NCI-H345 treated with DMSO at 0.1 percent for 48 hours (cell line): ENCODE results near the gene SYK.

ENCODE experiments used
- DNase-seq: peaks from one replicate; lab custom pipeline; 2025; ENCODE audit not compliant: unreplicated experiment; lab: John Stamatoyannopoulos, UW

The SYK gene

DNA sequence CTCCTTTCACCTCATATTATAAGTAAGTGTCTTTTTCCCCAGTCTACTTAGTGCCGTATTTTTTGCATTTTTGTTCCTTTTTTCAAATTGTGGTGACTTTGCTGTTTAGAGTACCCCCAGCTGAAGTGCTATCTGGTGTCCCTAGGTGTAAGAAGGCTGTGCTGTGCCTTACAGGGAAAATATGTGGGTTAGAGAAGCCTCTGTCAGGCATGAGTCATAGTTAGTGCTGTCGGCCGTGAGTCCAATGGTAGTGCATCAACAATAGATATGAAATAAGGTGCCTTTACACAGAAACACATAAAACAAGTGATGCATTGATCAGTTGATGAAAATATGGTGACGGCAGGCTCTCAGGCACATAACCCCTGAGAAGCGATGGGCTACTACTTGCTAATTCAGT, 20.1 kb downstream of the SYK start:
- no peak for DNase-seq

DNA sequence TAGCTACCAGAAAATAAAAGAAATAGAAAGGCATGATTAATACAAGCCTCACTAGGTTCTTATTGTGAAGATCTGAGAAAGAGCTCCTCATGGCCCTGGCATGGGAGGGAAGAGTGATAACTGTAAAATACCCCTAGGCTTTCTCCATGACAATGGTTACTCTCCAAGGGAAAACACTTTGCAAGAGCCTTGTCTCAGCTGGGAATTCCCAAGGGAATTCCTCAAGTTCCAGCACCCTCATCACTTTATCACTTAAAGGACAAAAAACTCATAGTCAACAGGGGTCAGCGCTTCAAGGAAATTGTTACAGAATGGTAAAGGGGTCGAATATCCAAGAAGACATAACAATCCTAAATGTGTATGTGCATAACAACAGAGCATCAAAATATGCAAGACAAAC, 21.2 kb downstream of the SYK start:
- no peak for DNase-seq

GRCh38 chr9:90825586-90825985, 24.0 kb downstream of the SYK start:
- DNase-seq, result no peak

DNA sequence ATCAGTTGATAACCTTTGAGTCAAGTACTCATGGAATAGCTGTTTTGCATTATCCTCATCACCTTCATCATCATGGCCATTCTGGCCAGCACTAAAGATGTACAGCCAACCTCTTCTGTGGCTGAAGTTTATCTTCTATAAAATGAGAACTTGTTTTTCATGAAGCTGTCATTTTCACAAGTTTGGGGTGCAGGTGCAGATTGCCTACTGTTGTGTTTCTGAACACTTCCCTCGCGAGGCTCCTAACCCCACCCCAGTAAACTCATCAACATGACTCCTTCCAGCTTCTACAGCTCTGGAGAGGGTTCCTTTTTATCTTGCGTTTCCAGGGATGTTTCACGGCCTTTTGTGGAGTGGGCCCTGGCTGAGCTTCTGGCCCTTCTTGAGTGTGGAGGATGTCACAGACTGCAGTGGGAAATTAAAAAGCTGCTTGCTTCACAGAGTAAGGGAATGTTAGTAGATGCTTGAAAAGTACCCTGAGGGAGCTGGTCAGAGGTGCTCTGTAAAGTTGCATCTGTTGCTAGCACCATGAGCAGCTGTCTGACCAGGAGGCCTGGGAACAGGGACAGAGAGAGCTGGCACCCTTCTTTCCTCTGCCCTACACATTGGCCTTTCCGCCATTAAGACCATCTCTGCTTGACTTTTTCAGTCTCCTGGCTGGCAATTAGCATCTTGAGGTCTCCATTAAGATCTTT, 24.9 kb downstream of the SYK start:
- no peak for DNase-seq

GRCh38 chr9:90827181-90827871, 25.7 kb downstream of the SYK start:
- DNase-seq, result no peak

- DNase-seq, result no peak
Measured at GRCh38 chr9:90830051-90830450, 28.4 kb downstream of the SYK start.

- DNase-seq, result no peak
Measured at GRCh38 chr9:90830977-90831376, 29.4 kb downstream of the SYK start.

- DNase-seq, result no peak
Measured at GRCh38 chr9:90832261-90832660, 30.6 kb downstream of the SYK start.

- DNase-seq, result no peak
Measured at GRCh38 chr9:90834828-90835595, 33.4 kb downstream of the SYK start.

DNA sequence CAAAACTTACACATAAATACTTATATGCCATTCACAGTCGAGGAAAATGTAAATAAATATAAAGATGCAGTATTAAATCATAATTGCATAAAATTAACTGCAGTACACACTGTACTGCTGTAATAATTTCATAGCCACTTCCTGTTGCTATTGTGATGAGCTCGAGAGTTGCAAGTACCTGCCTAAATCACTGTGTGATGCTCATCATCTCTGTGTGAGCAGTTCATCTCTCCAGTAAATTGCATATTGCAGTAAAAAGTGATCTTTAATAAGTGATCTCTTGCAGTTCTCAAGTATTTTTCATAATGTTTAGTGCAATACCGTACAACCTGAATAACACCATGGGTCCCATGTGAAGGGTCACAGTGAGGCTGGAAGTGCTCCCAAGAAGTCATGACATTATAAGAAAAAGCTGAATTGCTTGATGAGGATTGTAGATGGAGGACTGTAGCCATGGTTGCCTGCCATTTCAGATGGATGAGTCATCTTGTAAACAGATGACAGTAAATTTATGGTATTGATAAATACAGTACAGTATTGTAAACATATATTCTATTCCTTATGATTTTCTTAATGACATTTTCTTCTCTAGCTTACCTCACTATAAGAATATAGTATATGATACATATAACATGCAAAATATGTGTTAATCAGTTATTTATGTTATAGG, 34.9 kb downstream of the SYK start:
- no peak for DNase-seq

- no peak for DNase-seq
Measured at GRCh38 chr9:90838098-90838497, 36.5 kb downstream of the SYK start.

DNA sequence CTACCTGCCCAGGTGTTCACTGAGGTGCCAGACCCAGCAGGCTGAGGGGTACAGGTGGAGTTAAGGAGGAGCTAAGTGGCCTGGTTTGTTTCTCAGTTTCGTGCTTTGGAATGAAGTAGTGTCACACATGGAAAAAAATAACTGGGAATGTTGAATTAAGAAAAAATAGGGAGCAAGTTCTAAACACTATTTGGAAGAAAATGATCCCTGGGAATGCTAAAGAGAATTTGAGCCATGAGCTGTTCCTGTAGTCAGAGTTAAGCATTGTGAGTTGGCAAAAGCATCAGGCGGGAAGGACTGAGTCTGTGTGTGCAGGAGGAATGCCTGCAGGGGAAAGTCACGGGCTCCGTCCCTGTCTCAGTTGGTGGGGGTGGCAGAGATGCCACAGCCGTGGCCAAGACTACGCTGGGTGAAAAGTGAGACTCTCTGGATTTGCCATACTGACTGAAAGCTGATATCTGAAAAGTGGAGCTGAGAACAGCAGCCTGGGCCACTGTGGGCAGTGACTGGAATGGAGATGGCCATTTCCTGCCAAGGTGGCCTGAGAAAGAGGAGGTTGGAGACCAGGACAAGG, 37.0 kb downstream of the SYK start:
- no peak for DNase-seq

- DNase-seq, result no peak
Measured at GRCh38 chr9:90839183-90839728, 37.6 kb downstream of the SYK start.

DNA sequence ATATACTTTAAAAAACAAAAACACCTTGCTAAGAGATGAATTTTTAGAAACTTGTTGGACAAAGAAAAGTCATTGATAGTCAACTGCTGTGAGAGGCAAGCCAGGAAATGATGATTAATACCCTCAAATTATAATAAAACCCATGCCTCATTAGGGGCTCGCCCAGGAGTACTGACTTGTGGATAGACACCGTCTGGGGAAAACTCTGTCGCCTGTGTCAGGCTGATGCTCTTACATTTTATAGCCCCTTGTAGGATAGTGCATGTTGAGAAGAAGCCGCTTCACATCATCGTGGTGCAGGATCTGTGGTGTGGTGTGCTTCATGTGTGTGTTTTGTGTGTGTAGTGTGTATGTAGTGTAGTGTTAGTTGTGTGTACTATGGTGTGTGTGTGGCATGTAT, 39.1 kb downstream of the SYK start:
- DNase-seq, result no peak

- DNase-seq, result no peak
Measured at GRCh38 chr9:90841213-90841612, 39.6 kb downstream of the SYK start.

DNA sequence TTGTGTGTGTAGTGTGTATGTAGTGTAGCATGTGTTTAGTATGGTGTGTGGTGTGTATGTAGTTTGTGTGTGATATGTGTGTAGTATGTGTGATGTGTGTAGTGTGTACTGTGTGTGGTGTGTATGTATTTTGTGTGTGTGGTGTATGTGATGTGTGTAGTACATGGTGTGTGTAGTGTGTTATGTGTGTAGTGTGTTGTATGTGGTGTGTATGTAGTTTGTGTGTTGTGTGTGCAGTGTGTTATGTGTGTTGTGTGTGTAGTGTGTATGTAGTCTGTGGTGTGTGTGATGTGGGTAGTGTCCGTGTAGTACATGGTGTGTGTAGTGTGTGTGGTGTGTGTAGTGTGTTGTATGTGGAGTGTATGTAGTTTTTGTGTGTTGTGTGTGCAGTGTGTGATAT, 40.0 kb downstream of the SYK start:
- no peak for DNase-seq

DNA sequence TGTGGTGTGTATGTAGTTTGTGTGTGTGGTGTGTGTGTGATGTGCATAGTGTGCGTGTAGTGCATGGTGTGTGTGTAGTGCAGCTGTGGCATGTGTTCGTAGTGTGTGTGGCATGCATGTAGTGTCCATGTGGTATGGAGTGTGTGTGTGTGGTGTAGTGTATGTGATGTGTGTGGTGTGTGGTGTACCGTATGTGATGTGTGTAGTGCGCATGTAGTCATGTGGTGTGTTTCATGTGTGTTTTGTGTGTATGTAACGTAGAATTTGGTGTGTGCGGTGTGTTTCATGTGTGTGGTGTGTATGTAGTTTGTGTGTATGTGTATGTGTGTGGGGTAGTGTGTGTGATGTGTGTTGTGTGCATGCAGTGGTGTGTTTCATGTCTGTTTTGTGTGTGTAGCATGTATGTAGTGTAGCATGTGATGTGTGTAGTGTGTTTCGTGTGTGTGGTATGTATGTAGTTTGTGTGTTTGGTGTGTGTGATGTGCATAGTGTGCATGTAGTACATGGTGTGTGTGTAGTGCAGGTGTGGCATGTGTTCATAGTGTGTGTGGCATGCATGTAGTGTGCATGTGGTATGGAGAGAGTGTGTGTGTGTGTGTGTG, 40.7 kb downstream of the SYK start:
- DNase-seq, result no peak

- DNase-seq, result no peak
Measured at GRCh38 chr9:90842996-90843395, 41.4 kb downstream of the SYK start.

- DNase-seq, result no peak
Measured at GRCh38 chr9:90843525-90843924, 41.9 kb downstream of the SYK start.

- DNase-seq, result no peak
Measured at GRCh38 chr9:90844326-90844725, 42.7 kb downstream of the SYK start.
